ENCODE measurements around the gene SCAPER.
"Not testable (repeated sequence)": the region's sequence is repeated elsewhere in the genome, so short reads cannot be mapped to it uniquely, and the experiment has no call there.

The SCAPER gene

DNA sequence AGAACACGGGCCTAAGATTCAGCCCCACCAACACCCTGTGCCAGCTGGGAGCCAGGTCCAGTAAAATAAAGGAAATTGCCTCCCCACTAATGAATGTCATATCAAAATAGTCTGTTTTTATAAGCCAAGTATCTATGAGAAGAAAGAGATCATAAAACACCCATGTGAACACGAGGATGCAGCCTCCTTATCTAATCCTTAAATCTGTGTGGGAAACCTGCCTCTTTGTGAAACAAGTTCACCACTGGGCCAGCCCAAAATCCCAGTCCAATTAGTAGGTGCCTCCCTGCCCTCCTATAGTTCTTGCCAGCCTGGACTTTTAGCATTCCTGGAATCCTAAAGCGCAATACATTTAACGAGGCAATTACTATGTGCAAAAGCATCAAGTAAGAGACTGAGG, 42.0 kb downstream of the SCAPER start:
- Histone ChIP-seq H3K4me3 (replicated peaks; ENCODE audit: insufficient read depth, low read length) (no peak overlapping the region), H3K27ac (replicated peaks) (no peak overlapping the region), H3K27me3 (ENCODE audit: insufficient read depth, poor library complexity, severe bottlenecking) (no peaks in the 10 kb centered on the region)
- DNase-seq (ENCODE audit: low read depth in 1 of 2, low spot score in 1 of 2), result no peak
- TF ChIP-seq GABPA (IDR thresholded peaks at IDR 0.05; ENCODE audit: low read depth) (no peak), SPI1 (IDR thresholded peaks at IDR 0.05; ENCODE audit: borderline replicate concordance, low read depth) (no peak), POLR2AphosphoS5 (IDR thresholded peaks at IDR 0.05; ENCODE audit: low read depth) (no peak)
- TF ChIP-seq, protein P1, sequence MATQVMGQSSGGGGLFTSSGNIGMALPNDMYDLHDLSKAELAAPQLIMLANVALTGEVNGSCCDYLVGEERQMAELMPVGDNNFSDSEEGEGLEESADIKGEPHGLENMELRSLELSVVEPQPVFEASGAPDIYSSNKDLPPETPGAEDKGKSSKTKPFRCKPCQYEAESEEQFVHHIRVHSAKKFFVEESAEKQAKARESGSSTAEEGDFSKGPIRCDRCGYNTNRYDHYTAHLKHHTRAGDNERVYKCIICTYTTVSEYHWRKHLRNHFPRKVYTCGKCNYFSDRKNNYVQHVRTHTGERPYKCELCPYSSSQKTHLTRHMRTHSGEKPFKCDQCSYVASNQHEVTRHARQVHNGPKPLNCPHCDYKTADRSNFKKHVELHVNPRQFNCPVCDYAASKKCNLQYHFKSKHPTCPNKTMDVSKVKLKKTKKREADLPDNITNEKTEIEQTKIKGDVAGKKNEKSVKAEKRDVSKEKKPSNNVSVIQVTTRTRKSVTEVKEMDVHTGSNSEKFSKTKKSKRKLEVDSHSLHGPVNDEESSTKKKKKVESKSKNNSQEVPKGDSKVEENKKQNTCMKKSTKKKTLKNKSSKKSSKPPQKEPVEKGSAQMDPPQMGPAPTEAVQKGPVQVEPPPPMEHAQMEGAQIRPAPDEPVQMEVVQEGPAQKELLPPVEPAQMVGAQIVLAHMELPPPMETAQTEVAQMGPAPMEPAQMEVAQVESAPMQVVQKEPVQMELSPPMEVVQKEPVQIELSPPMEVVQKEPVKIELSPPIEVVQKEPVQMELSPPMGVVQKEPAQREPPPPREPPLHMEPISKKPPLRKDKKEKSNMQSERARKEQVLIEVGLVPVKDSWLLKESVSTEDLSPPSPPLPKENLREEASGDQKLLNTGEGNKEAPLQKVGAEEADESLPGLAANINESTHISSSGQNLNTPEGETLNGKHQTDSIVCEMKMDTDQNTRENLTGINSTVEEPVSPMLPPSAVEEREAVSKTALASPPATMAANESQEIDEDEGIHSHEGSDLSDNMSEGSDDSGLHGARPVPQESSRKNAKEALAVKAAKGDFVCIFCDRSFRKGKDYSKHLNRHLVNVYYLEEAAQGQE (IDR thresholded peaks at IDR 0.05; ENCODE audit: insufficient replicate concordance, low read depth), result no peak
- TF ChIP-seq, protein P2, sequence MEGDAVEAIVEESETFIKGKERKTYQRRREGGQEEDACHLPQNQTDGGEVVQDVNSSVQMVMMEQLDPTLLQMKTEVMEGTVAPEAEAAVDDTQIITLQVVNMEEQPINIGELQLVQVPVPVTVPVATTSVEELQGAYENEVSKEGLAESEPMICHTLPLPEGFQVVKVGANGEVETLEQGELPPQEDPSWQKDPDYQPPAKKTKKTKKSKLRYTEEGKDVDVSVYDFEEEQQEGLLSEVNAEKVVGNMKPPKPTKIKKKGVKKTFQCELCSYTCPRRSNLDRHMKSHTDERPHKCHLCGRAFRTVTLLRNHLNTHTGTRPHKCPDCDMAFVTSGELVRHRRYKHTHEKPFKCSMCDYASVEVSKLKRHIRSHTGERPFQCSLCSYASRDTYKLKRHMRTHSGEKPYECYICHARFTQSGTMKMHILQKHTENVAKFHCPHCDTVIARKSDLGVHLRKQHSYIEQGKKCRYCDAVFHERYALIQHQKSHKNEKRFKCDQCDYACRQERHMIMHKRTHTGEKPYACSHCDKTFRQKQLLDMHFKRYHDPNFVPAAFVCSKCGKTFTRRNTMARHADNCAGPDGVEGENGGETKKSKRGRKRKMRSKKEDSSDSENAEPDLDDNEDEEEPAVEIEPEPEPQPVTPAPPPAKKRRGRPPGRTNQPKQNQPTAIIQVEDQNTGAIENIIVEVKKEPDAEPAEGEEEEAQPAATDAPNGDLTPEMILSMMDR (IDR thresholded peaks at IDR 0.05; ENCODE audit: insufficient read depth, low read length), result no peak

DNA sequence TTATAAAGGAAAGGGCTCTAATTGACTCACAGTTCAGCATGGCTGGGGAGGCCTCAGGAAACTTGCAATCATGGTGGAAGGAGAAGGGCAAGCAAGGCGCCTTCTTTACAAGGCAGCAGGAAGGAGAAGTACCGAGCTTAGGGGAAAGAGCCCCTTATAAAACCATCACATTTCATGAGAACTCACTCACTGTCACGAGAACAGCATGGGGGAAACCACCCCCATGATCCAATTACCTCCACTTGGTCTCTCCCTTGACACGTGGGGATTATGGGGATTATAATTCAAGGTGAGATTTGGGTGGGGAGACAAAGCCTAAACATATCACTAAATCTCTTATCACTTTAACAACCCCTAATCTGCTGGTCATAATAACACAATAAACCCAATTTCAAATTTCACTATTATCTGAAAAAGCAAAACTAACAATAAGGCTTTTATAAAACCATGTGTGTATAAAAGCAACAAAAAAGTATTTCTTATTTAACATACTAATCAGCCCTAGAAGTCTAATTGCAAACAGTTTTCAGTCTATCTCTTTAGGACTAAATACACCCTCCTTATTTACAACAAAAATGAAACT, 43.2 kb downstream of the SCAPER start:
- TF ChIP-seq POLR2AphosphoS5 (IDR thresholded peaks at IDR 0.05; ENCODE audit: low read depth), result no peak
- TF ChIP-seq, protein P2 (IDR thresholded peaks at IDR 0.05; ENCODE audit: insufficient read depth, low read length), result no peak
- TF ChIP-seq GABPA (IDR thresholded peaks at IDR 0.05; ENCODE audit: low read depth), result no peak
- TF ChIP-seq SPI1 (IDR thresholded peaks at IDR 0.05; ENCODE audit: borderline replicate concordance, low read depth), result no peak
- no peaks in the 10 kb centered on the region for H3K27me3 ChIP-seq (ENCODE audit: insufficient read depth, poor library complexity, severe bottlenecking)
- no peak overlapping the region for H3K27ac ChIP-seq (replicated peaks)
- no peak for DNase-seq (ENCODE audit: low read depth in 1 of 2, low spot score in 1 of 2)
- H3K4me3 ChIP-seq (replicated peaks; ENCODE audit: insufficient read depth, low read length), result no peak overlapping the region

DNA sequence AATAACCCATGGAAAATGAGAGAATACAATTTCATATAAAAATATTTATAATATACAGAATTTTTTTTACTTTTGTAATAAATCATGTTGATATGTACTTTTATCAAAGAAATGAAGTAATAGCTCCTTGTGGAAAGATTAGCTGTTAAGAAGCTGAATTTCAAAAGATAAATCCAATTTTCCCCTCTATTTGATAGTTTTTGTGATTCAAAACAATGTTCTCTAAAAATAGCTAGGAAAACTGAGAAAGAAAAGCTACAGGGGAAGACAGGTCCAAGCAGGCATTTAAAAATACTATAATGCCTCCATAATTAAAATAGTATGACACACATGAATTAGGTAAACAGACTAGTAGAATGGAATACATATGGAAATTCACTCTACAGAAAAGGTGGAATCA, 44.9 kb downstream of the SCAPER start:
- no peak for DNase-seq (ENCODE audit: low read depth in 1 of 2, low spot score in 1 of 2)
- no peak overlapping the region for H3K4me3 ChIP-seq (replicated peaks; ENCODE audit: insufficient read depth, low read length)
- no peaks in the 10 kb centered on the region for H3K27me3 ChIP-seq (ENCODE audit: insufficient read depth, poor library complexity, severe bottlenecking)
- TF ChIP-seq SPI1 (IDR thresholded peaks at IDR 0.05; ENCODE audit: borderline replicate concordance, low read depth) (no peak), GABPA (IDR thresholded peaks at IDR 0.05; ENCODE audit: low read depth) (no peak), POLR2AphosphoS5 (IDR thresholded peaks at IDR 0.05; ENCODE audit: low read depth) (no peak)
- TF ChIP-seq, protein P2 (IDR thresholded peaks at IDR 0.05; ENCODE audit: insufficient read depth, low read length), result no peak
- TF ChIP-seq, protein P1 (IDR thresholded peaks at IDR 0.05; ENCODE audit: insufficient replicate concordance, low read depth), result no peak
- no peak overlapping the region for H3K27ac ChIP-seq (replicated peaks)

DNA sequence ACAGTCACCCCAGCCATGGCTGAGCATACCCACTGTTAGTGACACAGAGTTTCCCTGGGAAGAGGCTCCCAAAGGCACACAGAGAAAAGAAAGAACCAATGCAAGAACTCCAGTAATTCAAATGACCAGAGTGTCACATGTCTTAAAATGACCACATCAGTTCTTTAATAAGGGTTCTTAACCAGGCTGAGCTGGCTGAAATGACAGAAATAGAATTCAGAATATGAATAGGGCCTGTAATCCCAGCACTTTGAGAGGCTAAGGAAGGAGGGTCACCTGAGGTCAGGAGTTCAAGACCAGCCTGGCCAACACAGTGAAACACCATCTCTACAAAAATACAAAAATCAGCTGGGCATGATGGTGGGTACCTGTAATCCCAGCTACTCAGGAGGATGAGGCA, 54.8 kb downstream of the SCAPER start:
- not testable (repeated sequence) for DNase-seq (ENCODE audit: low read depth in 1 of 2, low spot score in 1 of 2); H3K4me3 ChIP-seq (replicated peaks; ENCODE audit: insufficient read depth, low read length); H3K27me3 ChIP-seq (ENCODE audit: insufficient read depth, poor library complexity, severe bottlenecking); H3K27ac ChIP-seq (replicated peaks)

All from HL-60 (cell line).